Caco-2 (cell line): ENCODE data around the gene EGFR. TPM values are rescaled to one million over a fixed set of nuclear protein-coding genes. Genes with fewer than 3 reads are reported as not detected.

ENCODE experiments used
- BruUV-seq: library from RNA; stranded (reverse); fragments of 400-500 nt; replicated peaks from 2 replicates; lab custom pipeline; 2021; lab: Mats Ljungman, UMichigan
- CTCF ChIA-PET: fragments of 300-600 bp; sonication (Branson Sonifier 250); formaldehyde crosslinking; loops from one replicate; lab custom pipeline; 2022; ENCODE audit warnings: antibody characterized with exemption; lab: Charles Lee
- POLR2A ChIA-PET: fragments of 300-600 bp; sonication (Branson Sonifier 250); formaldehyde crosslinking; loops from one replicate; lab custom pipeline; 2022; ENCODE audit warnings: antibody characterized with exemption; lab: Charles Lee
- DNase-seq, 2 experiments: peaks; one replicate each; pipeline versions ENCODE4 v3.0.0 to v3.0.0-alpha.2; 2020 to 2022
- H3K27me3 ChIP-seq: replicated peaks from 2 replicates; pipeline ENCODE4 v1.6.0; 2011; ENCODE audit warnings: low read length; ENCODE audit not compliant: control insufficient read depth, insufficient read depth
- H3K36me3 ChIP-seq: 2 replicates; pipeline ENCODE4 v1.5.1; 2011; ENCODE audit warnings: low read length; ENCODE audit not compliant: control insufficient read depth, insufficient read depth
- H3K4me1 ChIP-seq: fragments of 250-450 bp; sonication (Bioruptor Pico); 2 replicates; pipeline ENCODE4 v1.5.1; 2020; ENCODE audit warnings: mild to moderate bottlenecking
- H3K4me3 ChIP-seq: 2 replicates; pipeline ENCODE4 v1.5.1; 2011; ENCODE audit warnings: low read depth, mild to moderate bottlenecking, control low read depth, low read length
- H3K9me3 ChIP-seq: fragments of 250-450 bp; sonication (Bioruptor Pico); 2 replicates; pipeline ENCODE4 v1.5.1; 2020; ENCODE audit warnings: mild to moderate bottlenecking, moderate library complexity
- H3K27ac Mint-ChIP-seq: one replicate; pipeline ENCODE4 v1.8.0; 2022; ENCODE audit warnings: mixed read lengths; ENCODE audit not compliant: unreplicated experiment
- H3K27me3 Mint-ChIP-seq: one replicate; pipeline ENCODE4 v1.8.0; 2022; ENCODE audit warnings: mixed read lengths; ENCODE audit not compliant: insufficient read depth, unreplicated experiment
- H3K36me3 Mint-ChIP-seq: one replicate; pipeline ENCODE4 v1.8.0; 2022; ENCODE audit warnings: mild to moderate bottlenecking, mixed read lengths; ENCODE audit not compliant: insufficient read depth, unreplicated experiment
- H3K4me1 Mint-ChIP-seq: one replicate; pipeline ENCODE4 v1.8.0; 2022; ENCODE audit warnings: low read depth, mixed read lengths; ENCODE audit not compliant: unreplicated experiment
- H3K4me3 Mint-ChIP-seq: one replicate; pipeline ENCODE4 v1.8.0; 2022; ENCODE audit warnings: mild to moderate bottlenecking, moderate library complexity, mixed read lengths; ENCODE audit not compliant: unreplicated experiment
- H3K9me3 Mint-ChIP-seq: one replicate; pipeline ENCODE4 v1.8.0; 2022; ENCODE audit warnings: mixed read lengths; ENCODE audit not compliant: unreplicated experiment
- CTCF ChIP-seq, 2 experiments: fragments of 200-600 bp in 1 of 2; IDR thresholded peaks; 1 replicate in 1 of 2; 2 replicates in 1 of 2; pipeline versions ENCODE4 v1.5.1 to v1.8.0; 2011 to 2022; ENCODE audit warnings: antibody characterized with exemption in 1 of 2, control low read depth in 1 of 2, inconsistent platforms in 1 of 2, low read depth in 1 of 2, low read length in 1 of 2, mild to moderate bottlenecking in 1 of 2, moderate library complexity in 1 of 2; ENCODE audit not compliant: insufficient read depth in 1 of 2, severe bottlenecking in 1 of 2, unreplicated experiment in 1 of 2
- intact Hi-C: fragments of 100-400 bp; cut with micrococcal nuclease; formaldehyde crosslinking; loops from one replicate; pipeline ENCODE4 v1.10.0; 2022; ENCODE audit not compliant: unreplicated experiment
- total RNA-seq: library from RNA; stranded (reverse); gene quantifications from 2 replicates; pipeline ENCODE4 v1.2.3, GENCODE V29; 2022

The EGFR gene
- total RNA-seq, 1 experiment from 2014 or later: 60.1 TPM

DNA sequence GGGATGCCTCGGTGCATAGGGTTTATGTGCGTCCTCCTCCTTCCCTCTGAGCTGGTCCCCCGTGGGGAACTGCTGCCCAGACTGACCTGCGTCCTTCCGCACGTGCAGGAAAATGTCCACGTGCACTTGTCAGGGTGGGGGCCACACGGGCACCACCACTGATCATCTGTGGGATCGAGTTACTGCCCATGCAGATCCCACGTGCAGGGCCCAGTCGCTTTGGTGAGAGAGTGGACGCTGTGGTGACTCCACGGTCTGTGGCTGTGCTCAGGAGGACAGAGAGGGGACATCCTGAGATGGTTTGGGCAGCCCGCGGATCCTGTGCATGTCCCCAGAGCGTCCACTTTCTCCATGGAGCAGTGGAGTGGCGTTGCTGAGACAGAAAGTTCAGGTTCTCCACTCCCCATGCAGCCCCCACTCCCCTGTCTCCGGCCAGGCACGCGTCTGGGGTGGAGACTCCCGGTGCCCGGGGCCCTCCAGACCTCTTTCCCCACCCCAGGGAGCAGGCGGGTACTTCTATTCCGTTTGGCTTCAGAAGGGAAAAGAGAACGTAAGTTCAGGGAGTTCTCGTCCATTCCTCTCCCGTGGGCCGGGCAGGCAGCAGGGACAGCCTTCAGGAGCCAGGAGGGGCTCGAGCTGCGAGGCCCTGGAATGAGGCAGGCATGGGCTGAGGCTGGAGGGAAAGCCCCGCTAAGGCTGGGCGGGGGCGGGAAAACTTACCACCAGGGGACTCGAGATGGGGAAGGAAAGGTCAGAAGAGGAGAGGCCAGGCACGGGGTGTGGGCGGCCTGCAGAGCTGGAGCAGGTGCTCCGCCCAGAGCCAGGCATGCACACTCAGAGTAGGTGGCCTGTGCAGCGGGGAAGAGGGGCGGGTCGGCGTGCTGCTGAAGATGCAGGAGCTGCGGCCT, 59.9 kb downstream of the EGFR start:
- intact Hi-C loops: no loop called here
- H3K9me3 ChIP-seq: no peaks in the 10 kb centered on the region
- CTCF ChIA-PET: interaction anchor here (0.6 to 1.4 kb wide), 3 partner anchors 13 to 176 kb away, joined by 4 to 10 read pairs (median 4); no protein-coding TSS in a partner anchor
- H3K36me3 ChIP-seq: peaks cover 2% of the 10 kb centered on the region; the same call in 1 of the 2 replicates
- no peaks in the 10 kb centered on the region for H3K9me3 Mint-ChIP-seq
- no peaks in the 10 kb centered on the region for H3K27me3 ChIP-seq
- POLR2A ChIA-PET: no interaction called here
- H3K4me3 Mint-ChIP-seq: peak overlapping the region; percentile 74
- peaks cover 27% of the 10 kb centered on the region for H3K36me3 Mint-ChIP-seq
- no peak overlapping the region for H3K4me3 ChIP-seq
- peak overlapping the region; percentile 97 for H3K27ac Mint-ChIP-seq
- DNase-seq: peak; percentile 63 to 75
- no TSS peak for BruUV-seq
- peaks cover 55% of the 10 kb centered on the region for H3K4me1 ChIP-seq
- TF ChIP-seq CTCF (IDR thresholded peaks at IDR 0.05; ENCODE audit: insufficient read depth in 1 of 2, low read depth in 1 of 2, low read length in 1 of 2, severe bottlenecking in 1 of 2, unreplicated experiment in 1 of 2): no peak
- peaks cover 36% of the 10 kb centered on the region for H3K4me1 Mint-ChIP-seq
- no peaks in the 10 kb centered on the region for H3K27me3 Mint-ChIP-seq

DNA sequence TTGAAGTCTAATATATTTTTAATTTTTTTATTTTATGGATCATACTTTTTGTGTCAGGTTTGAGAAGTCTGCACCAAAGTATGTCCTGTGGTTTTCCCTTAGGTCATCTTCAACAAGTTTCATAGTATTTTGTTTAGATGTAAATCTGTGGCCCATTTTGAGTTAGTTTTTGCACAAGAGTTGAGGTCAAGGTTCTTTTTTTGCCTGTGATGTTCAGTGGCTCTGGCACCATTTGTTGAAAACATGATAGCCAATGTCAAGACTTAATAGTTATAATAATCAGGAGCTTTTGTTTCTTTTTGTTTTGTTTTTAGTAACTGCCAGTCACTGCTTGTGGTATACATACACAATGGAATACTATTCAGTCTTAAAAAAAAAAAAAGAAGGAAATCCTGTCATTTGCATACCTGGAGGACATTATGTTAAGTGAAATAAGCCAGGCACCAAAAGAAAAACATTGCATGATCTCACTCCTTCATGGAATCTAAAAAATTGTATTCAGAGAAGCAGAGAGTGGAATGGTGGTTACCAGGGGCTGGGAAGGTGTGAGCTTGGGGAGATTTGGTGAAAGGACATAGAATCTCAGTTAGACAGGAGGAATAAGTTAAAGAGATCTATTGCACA, 61.3 kb downstream of the EGFR start:
- ChIA-PET POLR2A (no interaction called here), CTCF (no interaction called here)
- Mint-ChIP-seq H3K27me3 (no peaks in the 10 kb centered on the region), H3K4me3 (no peak overlapping the region), H3K9me3 (no peaks in the 10 kb centered on the region), H3K4me1 (peaks cover 30% of the 10 kb centered on the region), H3K27ac (no peak overlapping the region), H3K36me3 (peaks cover 22% of the 10 kb centered on the region)
- BruUV-seq: no TSS peak
- intact Hi-C loops: no loop called here
- peaks cover 46% of the 10 kb centered on the region for H3K4me1 ChIP-seq
- H3K9me3 ChIP-seq: no peaks in the 10 kb centered on the region
- peaks cover 2% of the 10 kb centered on the region; the same call in 1 of the 2 replicates for H3K36me3 ChIP-seq
- DNase-seq: no peak
- H3K4me3 ChIP-seq: no peak overlapping the region
- no peak for TF ChIP-seq CTCF (IDR thresholded peaks at IDR 0.05; ENCODE audit: insufficient read depth in 1 of 2, low read depth in 1 of 2, low read length in 1 of 2, severe bottlenecking in 1 of 2, unreplicated experiment in 1 of 2)
- no peaks in the 10 kb centered on the region for H3K27me3 ChIP-seq

- peaks cover 22% of the 10 kb centered on the region for H3K36me3 Mint-ChIP-seq
- BruUV-seq: no TSS peak
These were observed 62.3 kb downstream of the EGFR start for GRCh38 chr7:55081068-55081467.

More at GRCh38 chr7:55081068-55081467, 62.3 kb downstream of the EGFR start:
- H3K9me3 ChIP-seq: no peaks in the 10 kb centered on the region
- H3K27ac Mint-ChIP-seq: no peak overlapping the region
- no peak overlapping the region for H3K4me3 ChIP-seq
- H3K36me3 ChIP-seq: peaks cover 2% of the 10 kb centered on the region; the same call in 1 of the 2 replicates
- no peaks in the 10 kb centered on the region for H3K27me3 Mint-ChIP-seq
- no peaks in the 10 kb centered on the region for H3K9me3 Mint-ChIP-seq
- TF ChIP-seq CTCF (IDR thresholded peaks at IDR 0.05; ENCODE audit: insufficient read depth in 1 of 2, low read depth in 1 of 2, low read length in 1 of 2, severe bottlenecking in 1 of 2, unreplicated experiment in 1 of 2): no peak
- CTCF ChIA-PET: no interaction called here
- DNase-seq: no peak
- H3K4me3 Mint-ChIP-seq: no peak overlapping the region
- no peaks in the 10 kb centered on the region for H3K27me3 ChIP-seq
- H3K4me1 ChIP-seq: peaks cover 36% of the 10 kb centered on the region
- intact Hi-C loops: no loop called here
- peaks cover 30% of the 10 kb centered on the region for H3K4me1 Mint-ChIP-seq
- POLR2A ChIA-PET: no interaction called here
